G401.6 (cell line): ENCODE measurements around the gene SASH1.
"Not testable (repeated sequence)": the region's sequence is repeated elsewhere in the genome, so short reads cannot be mapped to it uniquely, and the experiment has no call there.

ENCODE experiments used
- FAIRE-seq: peaks from 2 replicates; lab custom pipeline; 2012; peaks lifted over from hg19 to GRCh38; lab: Jason Lieb, UNC

The SASH1 gene

GRCh38 chr6:148559848-148560433 lies 217.3 kb downstream of the SASH1 start:
- FAIRE-seq = no peak

DNA sequence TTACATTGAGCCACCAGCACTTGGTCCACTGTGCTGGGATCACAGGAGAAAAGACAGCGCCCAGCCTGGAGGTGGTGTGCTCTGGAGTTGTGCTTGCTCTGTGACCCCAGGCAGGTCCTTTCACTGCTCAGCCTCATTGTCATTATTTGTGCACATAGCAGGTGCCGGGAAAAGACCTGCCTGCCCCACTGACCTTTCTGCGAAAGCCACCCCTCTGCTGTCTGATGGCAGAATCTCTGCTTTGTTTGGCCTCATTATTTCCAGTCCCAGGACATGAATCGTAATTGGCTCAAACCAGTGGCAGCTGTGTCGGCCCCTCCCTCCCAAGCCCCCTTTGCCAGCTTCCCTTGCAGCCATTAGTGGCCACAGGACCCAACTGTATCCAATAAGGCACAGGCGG lies 219.0 kb downstream of the SASH1 start:
- FAIRE-seq = no peak

GRCh38 chr6:148563066-148563465 lies 220.4 kb downstream of the SASH1 start:
- no peak for FAIRE-seq

DNA sequence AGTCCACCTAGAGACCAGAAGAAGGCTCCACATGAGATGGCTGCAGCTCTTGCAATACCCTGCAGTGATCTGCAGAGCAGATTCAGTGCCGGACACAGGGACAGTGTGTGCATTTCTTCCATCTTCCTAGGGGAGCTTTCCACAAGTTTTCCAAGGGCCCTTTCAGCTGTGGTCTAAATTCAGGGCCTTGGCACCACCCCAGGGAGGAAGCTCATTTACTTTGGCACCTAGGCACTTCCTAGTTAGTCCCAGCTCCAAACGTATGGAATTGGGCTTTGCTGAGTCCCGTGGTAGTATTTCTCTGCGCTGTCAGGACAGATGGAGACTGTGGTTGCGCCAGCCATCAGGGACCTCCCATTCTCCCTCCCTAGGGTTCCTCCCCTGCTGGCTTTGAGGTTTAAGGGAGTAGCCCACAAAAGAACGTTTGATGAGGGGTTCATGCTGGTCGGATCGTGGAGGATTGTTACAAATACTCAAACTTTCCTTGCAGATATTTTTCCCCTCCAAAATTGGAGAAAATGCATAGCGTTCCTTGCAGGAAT lies 221.9 kb downstream of the SASH1 start:
- no peak for FAIRE-seq

DNA sequence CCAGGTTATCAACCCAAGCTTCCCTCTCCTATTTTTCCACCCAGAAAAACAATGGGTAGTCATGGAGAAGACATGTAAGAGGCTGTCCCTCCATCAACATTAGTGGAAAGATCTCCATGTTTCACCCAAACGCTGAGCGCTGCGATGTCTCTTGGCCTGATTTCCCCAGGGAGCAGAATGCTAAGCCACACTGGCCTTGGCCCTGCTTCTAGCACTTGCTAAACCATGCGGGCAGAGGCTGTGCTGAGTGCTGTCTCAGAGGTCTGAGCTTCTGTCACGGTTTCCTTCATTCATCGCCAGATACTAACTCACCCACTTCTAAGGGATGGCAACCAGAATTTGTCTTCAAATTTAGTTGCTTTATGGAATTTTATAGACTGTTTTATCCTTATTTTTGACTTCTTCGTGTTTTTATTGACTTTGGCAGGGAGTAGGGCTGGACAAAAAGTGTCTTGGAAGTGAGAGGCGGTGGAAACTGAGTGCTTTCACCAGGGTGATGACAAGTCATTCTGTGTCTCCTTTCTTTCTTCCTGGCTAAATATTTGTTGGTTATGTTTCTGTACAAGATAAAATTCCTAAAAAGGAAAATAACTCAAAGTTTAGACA lies 222.8 kb downstream of the SASH1 start:
- no peak for FAIRE-seq

GRCh38 chr6:148565930-148566663 lies 223.5 kb downstream of the SASH1 start:
- no peak for FAIRE-seq

DNA sequence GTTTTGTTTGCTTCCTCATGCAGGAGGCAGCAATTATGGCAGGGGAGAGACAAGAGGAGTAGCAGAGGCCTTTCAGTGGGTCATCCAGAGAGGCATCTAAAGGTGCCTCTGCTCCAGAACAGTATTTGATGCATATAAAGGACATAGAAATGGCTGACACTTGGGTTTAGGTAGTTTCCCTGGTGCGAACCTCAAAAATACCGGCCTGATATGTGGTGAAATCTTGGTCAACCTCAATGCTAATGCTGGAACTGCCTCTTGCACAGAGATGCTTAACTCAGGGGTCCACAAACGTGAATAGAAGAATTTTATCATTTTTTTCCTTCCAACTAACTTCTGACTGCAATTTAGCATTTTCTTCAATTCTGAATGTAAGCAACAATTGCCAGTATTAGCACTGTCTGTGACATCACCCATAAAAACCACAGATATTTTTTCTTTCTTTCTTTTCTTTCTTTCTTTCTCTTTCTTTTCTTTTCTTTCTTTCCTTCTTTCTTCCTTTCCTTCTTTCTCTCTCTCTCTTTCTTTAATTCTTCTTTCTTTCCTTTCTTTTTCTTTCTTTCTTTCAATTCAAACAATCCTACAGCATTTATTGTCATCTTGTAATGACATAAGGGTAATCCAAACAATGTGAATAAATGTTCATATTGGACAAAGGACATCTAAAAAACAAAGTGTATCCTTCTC lies 224.2 kb downstream of the SASH1 start:
- no peak for FAIRE-seq

GRCh38 chr6:148570456-148570855 lies 227.8 kb downstream of the SASH1 start:
- no peak for FAIRE-seq

GRCh38 chr6:148572676-148573335 lies 230.2 kb downstream of the SASH1 start:
- FAIRE-seq = no peak

- FAIRE-seq = no peak
Measured at GRCh38 chr6:148573922-148574321, 231.3 kb downstream of the SASH1 start.

DNA sequence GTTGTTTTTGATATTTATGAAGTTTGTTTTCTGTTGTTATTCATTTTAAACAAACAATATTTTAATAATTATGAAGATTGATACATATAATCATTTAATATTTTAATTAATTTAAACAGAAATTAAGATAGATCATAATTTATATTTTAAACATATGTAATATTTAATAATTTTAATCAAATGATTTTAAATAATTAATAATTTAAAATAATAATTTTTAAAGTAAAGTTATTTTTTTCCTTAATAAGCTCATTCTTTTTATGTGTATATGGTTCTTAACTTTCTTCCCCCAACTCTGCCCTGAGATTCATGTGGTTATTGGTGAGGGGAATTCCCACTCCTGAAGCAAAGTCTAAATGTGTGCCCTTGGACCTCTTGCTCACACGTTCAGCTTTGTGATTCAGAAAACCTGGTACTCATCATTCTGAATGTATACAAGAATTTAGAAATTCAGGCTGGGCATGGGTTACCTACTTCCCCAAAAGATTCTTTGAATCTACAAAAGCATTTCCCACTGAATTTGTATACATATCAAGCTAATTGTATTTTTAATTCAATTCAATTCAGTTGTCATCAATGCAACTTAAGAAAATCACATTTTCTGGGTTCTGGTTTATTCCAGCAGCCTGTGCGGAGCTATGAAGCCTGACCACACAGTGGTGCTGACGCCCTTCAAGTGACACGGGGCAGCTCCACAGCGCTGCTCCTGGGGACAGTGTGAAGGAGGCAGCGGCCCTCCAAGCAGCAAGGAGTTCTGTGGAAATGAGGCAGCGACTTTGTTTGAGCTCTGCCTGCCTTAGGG lies 235.2 kb downstream of the SASH1 start:
- peak; percentile 87 for FAIRE-seq

DNA sequence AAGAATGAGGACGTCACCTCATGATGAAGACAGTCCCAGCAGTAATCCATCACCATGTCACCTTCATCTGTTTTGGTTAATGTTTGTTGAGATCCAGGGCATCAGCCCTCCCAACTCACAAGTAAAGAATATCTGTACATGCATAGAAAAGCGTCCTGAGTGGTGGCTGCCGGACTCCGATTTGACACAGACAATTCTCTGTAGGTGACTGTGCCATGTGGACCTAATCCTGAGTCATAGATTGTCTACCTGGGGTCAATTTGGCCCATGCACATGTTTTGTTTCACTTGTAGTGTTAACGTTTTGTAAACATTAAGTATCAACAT lies 235.8 kb downstream of the SASH1 start:
- FAIRE-seq = no peak

DNA sequence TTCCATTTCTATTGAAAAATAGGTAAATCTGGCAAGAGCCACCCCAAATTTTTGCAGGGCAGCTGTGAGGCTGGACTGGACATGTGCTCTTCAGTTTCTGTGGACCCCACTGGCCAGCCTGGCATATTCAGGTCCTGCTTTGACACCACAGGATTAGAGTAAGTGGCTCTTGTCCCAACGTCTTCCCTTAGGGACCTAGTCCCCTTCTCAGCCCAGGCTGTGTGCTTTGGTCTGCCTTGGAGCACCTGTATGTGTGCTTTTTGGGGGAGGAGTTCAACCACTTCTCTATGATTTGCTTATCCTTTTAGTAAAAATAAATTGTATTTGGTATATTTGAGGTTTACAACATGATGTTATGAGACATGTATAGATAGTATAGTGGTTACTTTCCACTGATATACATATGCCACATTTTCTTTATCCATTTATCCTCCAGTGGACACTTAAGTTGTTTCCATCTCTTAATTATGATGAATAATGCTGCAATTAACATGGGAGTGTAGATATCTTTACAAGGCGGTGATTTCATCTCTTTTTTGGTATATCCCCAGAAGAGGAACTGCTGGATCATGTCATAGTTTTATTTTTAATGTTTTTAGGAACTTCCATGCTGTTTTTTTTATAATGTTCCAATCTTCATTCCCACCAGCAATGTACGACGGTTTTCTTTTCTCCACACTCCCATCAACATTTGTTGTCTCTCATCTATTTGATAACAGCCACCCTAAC lies 236.4 kb downstream of the SASH1 start:
- FAIRE-seq = no peak

GRCh38 chr6:148580442-148580841 lies 237.8 kb downstream of the SASH1 start:
- FAIRE-seq = no peak

DNA sequence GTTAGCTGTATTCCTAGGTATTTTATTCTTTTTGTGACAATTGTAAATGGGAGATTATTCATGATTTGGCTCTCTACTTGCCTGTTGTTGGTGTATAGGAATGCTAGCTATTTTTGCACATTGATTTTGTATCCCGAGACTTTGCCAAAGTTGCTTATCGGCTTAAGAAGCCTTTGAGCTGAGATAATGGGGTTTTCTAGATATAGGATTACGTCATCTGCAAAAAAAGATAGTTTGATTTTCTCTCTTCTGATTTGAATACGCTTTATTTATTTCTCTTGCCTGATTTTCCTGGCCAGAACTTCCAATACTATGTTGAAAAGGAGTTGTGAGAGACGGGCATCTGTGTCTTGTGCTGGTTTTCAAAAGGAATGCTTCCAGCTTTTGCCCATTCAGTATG lies 241.0 kb downstream of the SASH1 start:
- no peak for FAIRE-seq

- not testable (repeated sequence) for FAIRE-seq
Measured at GRCh38 chr6:148585641-148586040, 243.0 kb downstream of the SASH1 start.

- no peak for FAIRE-seq
Measured at GRCh38 chr6:148590883-148591282, 248.2 kb downstream of the SASH1 start.

- no peak for FAIRE-seq
Measured at GRCh38 chr6:148591656-148592055, 249.0 kb downstream of the SASH1 start.

DNA sequence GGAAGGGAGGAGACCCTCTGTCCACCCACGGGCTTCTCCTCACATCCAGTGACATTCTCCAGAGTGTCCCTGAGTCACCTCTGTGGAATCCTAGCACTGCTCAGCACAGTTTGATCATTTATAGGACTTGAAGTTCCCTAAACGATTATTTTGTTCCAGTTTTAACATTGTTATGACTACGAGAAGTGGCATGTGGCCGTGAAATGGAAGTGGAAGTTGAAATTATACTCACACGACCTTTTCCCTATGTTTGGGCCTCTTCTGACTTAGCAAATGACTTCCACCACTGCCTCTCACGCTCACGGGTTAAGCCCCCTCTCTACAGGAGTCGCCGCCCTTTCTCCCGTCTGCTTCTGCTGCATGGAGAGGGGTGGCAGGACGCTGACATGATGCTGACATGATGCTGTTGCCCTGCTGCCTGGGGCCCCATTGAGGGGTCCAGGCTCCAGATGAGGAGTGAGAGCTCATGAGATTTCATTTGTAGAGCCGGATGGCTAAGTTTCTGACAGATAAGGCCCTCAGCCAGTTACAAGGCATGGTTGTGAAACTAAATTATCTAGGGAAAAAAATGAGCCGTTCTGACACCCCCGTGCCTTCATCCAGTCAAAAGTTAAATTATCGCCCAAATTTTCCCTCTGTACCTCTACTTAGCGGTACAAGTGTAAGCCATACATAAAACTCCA lies 250.6 kb downstream of the SASH1 start:
- FAIRE-seq = no peak

GRCh38 chr6:148593813-148594170 lies 251.2 kb downstream of the SASH1 start:
- no peak for FAIRE-seq
